Measurements from ENCODE around the gene TMEM242.

- TF ChIP-seq CTCF (conservative IDR thresholded peaks at IDR 0.05; ENCODE audit: low read depth, low read length) (no peak), RAD21 (IDR thresholded peaks at IDR 0.05; ENCODE audit: low read length) (no peak), MXI1 (IDR thresholded peaks at IDR 0.05; ENCODE audit: borderline replicate concordance, low read depth, low read length) (no peak)
Measured at GRCh38 chr6:157267109-157267611, 56.2 kb downstream of the TMEM242 start.
